Endothelial cell of umbilical vein (primary cell): Measurements from ENCODE around the gene RGSL1. TPM values are rescaled to one million over a fixed set of nuclear protein-coding genes. Genes with fewer than 3 reads are reported as not detected.

Experiments
- BruUV-seq: library from RNA; stranded (reverse); fragments of 400-500 nt; replicated peaks from 2 replicates; lab custom pipeline; 2021; lab: Mats Ljungman, UMichigan
- CTCF ChIA-PET: fragments of 300-600, 350-600 bp; sonication (Branson Sonifier 250); formaldehyde crosslinking; loops from one replicate; lab custom pipeline; 2021; ENCODE audit warnings: antibody characterized with exemption, inconsistent platforms; lab: Charles Lee
- POLR2A ChIA-PET: fragments of 300-600, 350-600 bp; sonication (Branson Sonifier 250); formaldehyde crosslinking; loops from one replicate; lab custom pipeline; 2021; ENCODE audit warnings: antibody characterized with exemption, inconsistent platforms; lab: Charles Lee
- DNase-seq: peaks from one replicate; pipeline ENCODE4 v3.0.0-alpha.2; 2011; ENCODE audit warnings: low read depth, low spot score
- FAIRE-seq: peaks from 2 replicates; lab custom pipeline; 2011; peaks lifted over from hg19 to GRCh38; lab: Jason Lieb, UNC
- H2AFZ ChIP-seq: 2 replicates; pipeline ENCODE4 v1.6.0; 2012; ENCODE audit warnings: low read depth, low read length, control low read depth, inconsistent platforms
- H3K27ac ChIP-seq: 2 replicates; pipeline ENCODE4 v1.5.1; 2011; ENCODE audit warnings: low read depth, mild to moderate bottlenecking, control low read depth, low read length, moderate library complexity; ENCODE audit not compliant: insufficient read depth
- H3K27me3 ChIP-seq, 2 experiments: 2 replicates each; pipeline versions ENCODE4 v1.6.0 to v1.6.1; 2011; ENCODE audit warnings: low read length in 2 of 2, mixed read lengths in 1 of 2; ENCODE audit not compliant: control insufficient read depth in 2 of 2, insufficient read depth in 2 of 2
- H3K36me3 ChIP-seq, 2 experiments: 2 replicates in 1 of 2; 3 replicates in 1 of 2; pipeline ENCODE4 v1.5.1; 2011; ENCODE audit warnings: low read length in 2 of 2, mild to moderate bottlenecking in 1 of 2, moderate library complexity in 1 of 2; ENCODE audit not compliant: control insufficient read depth in 2 of 2, insufficient read depth in 2 of 2; ENCODE audit errors: extremely low read depth in 1 of 2
- H3K4me1 ChIP-seq: 3 replicates; pipeline ENCODE4 v1.5.1; 2011; ENCODE audit warnings: mild to moderate bottlenecking, low read length; ENCODE audit not compliant: control insufficient read depth, insufficient read depth; ENCODE audit errors: extremely low read depth
- H3K4me2 ChIP-seq: 2 replicates; pipeline ENCODE4 v1.6.1; 2011; ENCODE audit warnings: low read length, control low read depth, mixed read lengths; ENCODE audit not compliant: insufficient read depth
- H3K4me3 ChIP-seq, 3 experiments: fragments of 200-600 bp in 1 of 3; sonication (generic), shearing (Covaris generic) in 1 of 3; replicated peaks in 1 of 3; 2 replicates each; pipeline ENCODE4 v1.5.1; 2011 to 2016; ENCODE audit warnings: control low read depth in 3 of 3, low read length in 3 of 3, mild to moderate bottlenecking in 2 of 3, inconsistent platforms in 1 of 3, low read depth in 1 of 3, moderate library complexity in 1 of 3; ENCODE audit not compliant: insufficient read depth in 1 of 3
- H3K79me2 ChIP-seq: 2 replicates; pipeline ENCODE4 v1.6.0; 2012; ENCODE audit warnings: low read length, inconsistent platforms; ENCODE audit not compliant: control insufficient read depth, insufficient read depth
- H3K9ac ChIP-seq: replicated peaks from 2 replicates; pipeline ENCODE3; 2011; ENCODE audit warnings: low read length, control low read depth; ENCODE audit not compliant: insufficient read depth; ENCODE audit errors: extremely low read depth
- H3K9me1 ChIP-seq: replicated peaks from 3 replicates; pipeline ENCODE4 v1.6.0; 2011; ENCODE audit warnings: mild to moderate bottlenecking, low read length; ENCODE audit not compliant: control insufficient read depth, insufficient read depth; ENCODE audit errors: extremely low read depth
- H3K9me3 ChIP-seq: replicated peaks from 2 replicates; pipeline ENCODE4 v1.5.1; 2012; ENCODE audit warnings: low read length, inconsistent platforms; ENCODE audit not compliant: control insufficient read depth, insufficient read depth
- H4K20me1 ChIP-seq: replicated peaks from 2 replicates; pipeline ENCODE3; 2011; ENCODE audit warnings: mild to moderate bottlenecking, low read length; ENCODE audit not compliant: control insufficient read depth, insufficient read depth; ENCODE audit errors: extremely low read depth
- EZH2 ChIP-seq: IDR thresholded peaks from 2 replicates; pipeline ENCODE4 v1.6.1; 2012; ENCODE audit warnings: borderline replicate concordance, low read depth, mild to moderate bottlenecking, moderate library complexity, low read length, inconsistent platforms; ENCODE audit not compliant: severe bottlenecking
- FOS ChIP-seq: IDR thresholded peaks from 2 replicates; pipeline ENCODE4 v1.6.1; 2011; ENCODE audit warnings: mild to moderate bottlenecking, low read length, moderate library complexity, borderline replicate concordance; ENCODE audit not compliant: insufficient read depth
- GATA2 ChIP-seq: IDR thresholded peaks from 2 replicates; pipeline ENCODE4 v1.7.0; 2011; ENCODE audit warnings: low read depth, mild to moderate bottlenecking, moderate library complexity, mixed read lengths, low read length; ENCODE audit not compliant: insufficient read length, insufficient read depth
- JUN ChIP-seq: IDR thresholded peaks from 2 replicates; pipeline ENCODE4 v1.6.1; 2011; ENCODE audit warnings: borderline replicate concordance, low read depth; ENCODE audit not compliant: insufficient read length, insufficient read depth
- MYC ChIP-seq: IDR thresholded peaks from one replicate; pipeline ENCODE4 v1.6.1; 2011; ENCODE audit warnings: mild to moderate bottlenecking, low read depth, low read length
- POLR2A ChIP-seq: IDR thresholded peaks from 2 replicates; pipeline ENCODE4 v1.6.1; 2012; ENCODE audit warnings: low read depth, mild to moderate bottlenecking, control low read depth, low read length
- POLR2AphosphoS5 ChIP-seq: IDR thresholded peaks from 2 replicates; pipeline ENCODE4 v1.6.1; 2012; ENCODE audit warnings: low read depth, mild to moderate bottlenecking, control low read depth, low read length, moderate library complexity; ENCODE audit not compliant: insufficient read depth
- dilution Hi-C: fragments of 300-500 bp; cut with MboI; formaldehyde crosslinking; loops from one replicate; pipeline ENCODE4 v1.15.0; 2019; ENCODE audit warnings: low sequenced_read_pairs; ENCODE audit not compliant: extremely low pct_ligation_motif_present
- intact Hi-C: fragments of 100-400 bp; cut with micrococcal nuclease; formaldehyde crosslinking; loops from one replicate; pipeline ENCODE4 v1.10.0; 2022
- polyA plus RNA-seq, 4 experiments: library from polyadenylated mRNA; depleted of rRNA in 3 of 4; stranded (reverse) in 3 of 4; unstranded in 1 of 4; fragments of >200 nt; gene quantifications; 2 replicates each; pipeline versions ENCODE4 v1.2.1 to v1.2.3, GENCODE V29; 2011 to 2012; ENCODE audit warnings: missing spikeins in 1 of 4
- total RNA-seq: library from RNA; stranded (reverse); gene quantifications from 2 replicates; pipeline ENCODE4 v1.2.3, GENCODE V29; 2021
- TF ChIP-seq, protein P1 (sequence below): IDR thresholded peaks from 2 replicates; pipeline ENCODE4 v1.6.1; 2011; ENCODE audit not compliant: insufficient read depth, insufficient read length
- TF ChIP-seq, protein P2 (sequence below), 2 donors: IDR thresholded peaks; 1 replicate in 1 of 2; 2 replicates in 1 of 2; pipeline ENCODE4 v1.5.1; 2011; ENCODE audit warnings: low read length in 2 of 2, mild to moderate bottlenecking in 2 of 2, moderate library complexity in 2 of 2, control low read depth in 1 of 2, inconsistent platforms in 1 of 2, low read depth in 1 of 2; ENCODE audit not compliant: insufficient read depth in 1 of 2; ENCODE audit errors: extremely low read depth in 1 of 2

RGSL1 gene
- total and polyA plus RNA-seq, 2 donors (not counting 3 experiments of a cell fraction or from before 2014, with no cell fraction given) = not detected

DNA sequence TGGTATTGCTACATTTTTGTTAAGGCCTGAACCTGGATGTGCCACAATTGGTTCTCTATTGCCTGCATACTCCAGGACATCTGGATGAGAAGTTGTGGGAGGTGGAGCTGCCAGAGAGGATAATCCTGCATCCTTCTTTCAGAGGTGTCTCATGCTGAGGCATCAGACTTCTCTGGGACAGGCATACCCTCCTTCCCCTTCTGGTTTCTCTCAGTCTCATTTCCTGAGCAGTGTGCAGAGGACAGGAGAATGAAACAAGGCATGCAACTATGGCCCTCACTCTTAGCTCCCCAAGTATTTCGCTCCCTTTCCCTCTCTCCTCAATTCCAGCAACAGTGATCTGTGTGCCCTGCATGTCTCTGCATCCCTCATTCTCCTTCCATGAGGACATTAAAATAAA, 7.6 kb upstream of the RGSL1 start:
- POLR2A ChIA-PET = no interaction called here
- no peak overlapping the region for H3K4me3 ChIP-seq
- no peaks in the 10 kb centered on the region for H3K36me3 ChIP-seq
- no peak overlapping the region for H2AFZ ChIP-seq
- no peaks in the 10 kb centered on the region for H3K27me3 ChIP-seq
- CTCF ChIA-PET = no interaction called here
- no peak overlapping the region for H3K9ac ChIP-seq
- BruUV-seq = no TSS peak
- H4K20me1 ChIP-seq = no peaks in the 10 kb centered on the region
- H3K4me2 ChIP-seq = no peak overlapping the region
- no peaks in the 10 kb centered on the region for H3K9me3 ChIP-seq
- no peaks in the 10 kb centered on the region for H3K4me1 ChIP-seq
- no peaks in the 10 kb centered on the region for H3K9me1 ChIP-seq
- no peak for FAIRE-seq
- TF ChIP-seq, protein P1, sequence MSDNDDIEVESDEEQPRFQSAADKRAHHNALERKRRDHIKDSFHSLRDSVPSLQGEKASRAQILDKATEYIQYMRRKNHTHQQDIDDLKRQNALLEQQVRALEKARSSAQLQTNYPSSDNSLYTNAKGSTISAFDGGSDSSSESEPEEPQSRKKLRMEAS = no peak
- TF ChIP-seq, protein P2, sequence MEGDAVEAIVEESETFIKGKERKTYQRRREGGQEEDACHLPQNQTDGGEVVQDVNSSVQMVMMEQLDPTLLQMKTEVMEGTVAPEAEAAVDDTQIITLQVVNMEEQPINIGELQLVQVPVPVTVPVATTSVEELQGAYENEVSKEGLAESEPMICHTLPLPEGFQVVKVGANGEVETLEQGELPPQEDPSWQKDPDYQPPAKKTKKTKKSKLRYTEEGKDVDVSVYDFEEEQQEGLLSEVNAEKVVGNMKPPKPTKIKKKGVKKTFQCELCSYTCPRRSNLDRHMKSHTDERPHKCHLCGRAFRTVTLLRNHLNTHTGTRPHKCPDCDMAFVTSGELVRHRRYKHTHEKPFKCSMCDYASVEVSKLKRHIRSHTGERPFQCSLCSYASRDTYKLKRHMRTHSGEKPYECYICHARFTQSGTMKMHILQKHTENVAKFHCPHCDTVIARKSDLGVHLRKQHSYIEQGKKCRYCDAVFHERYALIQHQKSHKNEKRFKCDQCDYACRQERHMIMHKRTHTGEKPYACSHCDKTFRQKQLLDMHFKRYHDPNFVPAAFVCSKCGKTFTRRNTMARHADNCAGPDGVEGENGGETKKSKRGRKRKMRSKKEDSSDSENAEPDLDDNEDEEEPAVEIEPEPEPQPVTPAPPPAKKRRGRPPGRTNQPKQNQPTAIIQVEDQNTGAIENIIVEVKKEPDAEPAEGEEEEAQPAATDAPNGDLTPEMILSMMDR (IDR thresholded peaks at IDR 0.05; ENCODE audit: extremely low read depth in 1 of 2, insufficient read depth in 1 of 2, low read depth in 1 of 2, low read length in 2 of 2) = no peak
- TF ChIP-seq FOS (no peak), MYC (no peak), POLR2AphosphoS5 (no peak), JUN (no peak), POLR2A (no peak), GATA2 (no peak), EZH2 (no peak)
- H3K27ac ChIP-seq = no peak overlapping the region
- no peaks in the 10 kb centered on the region for H3K79me2 ChIP-seq
- no peak for DNase-seq
- dilution Hi-C loops = no loop called here
- intact Hi-C loops = no loop called here
